ENCODE measurements around the gene EML4.
"Not testable (repeated sequence)": the region's sequence is repeated elsewhere in the genome, so short reads cannot be mapped to it uniquely, and the experiment has no call there.

EML4 gene

DNA sequence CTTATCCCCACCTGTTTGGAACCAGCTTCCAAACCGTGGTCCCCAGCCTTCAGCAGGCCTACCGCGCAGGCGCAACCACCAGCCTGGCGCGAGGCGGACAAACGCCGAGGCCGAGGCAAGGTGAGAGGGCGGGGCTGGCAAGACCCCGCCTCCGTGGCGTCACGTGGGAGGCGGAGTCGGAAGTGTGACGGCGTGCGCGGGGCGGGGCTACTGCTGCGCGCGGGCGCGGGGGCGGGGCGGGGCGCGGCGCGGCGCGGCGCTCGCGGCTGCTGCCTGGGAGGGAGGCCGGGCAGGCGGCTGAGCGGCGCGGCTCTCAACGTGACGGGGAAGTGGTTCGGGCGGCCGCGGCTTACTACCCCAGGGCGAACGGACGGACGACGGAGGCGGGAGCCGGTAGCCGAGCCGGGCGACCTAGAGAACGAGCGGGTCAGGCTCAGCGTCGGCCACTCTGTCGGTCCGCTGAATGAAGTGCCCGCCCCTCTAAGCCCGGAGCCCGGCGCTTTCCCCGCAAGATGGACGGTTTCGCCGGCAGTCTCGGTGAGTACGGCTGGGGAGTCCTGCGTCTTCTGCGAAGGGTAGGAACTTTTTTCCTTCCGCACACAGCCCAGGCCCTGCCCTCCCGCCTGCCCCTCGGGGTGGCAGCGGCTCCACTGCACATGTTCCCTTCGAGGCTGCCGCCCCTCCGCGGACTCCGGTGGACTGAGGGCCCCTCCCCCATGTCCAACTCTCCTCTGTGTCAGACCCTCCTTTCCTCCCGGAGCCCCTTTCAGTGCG, at the start of gene EML4:
EML4 (plus strand) TSS at position 254 of the 774 bp plus-strand sequence; CDS start at position 513, 259 bp downstream.
- DNase-seq (ENCODE audit: low spot score) = peak; percentile 97

DNA sequence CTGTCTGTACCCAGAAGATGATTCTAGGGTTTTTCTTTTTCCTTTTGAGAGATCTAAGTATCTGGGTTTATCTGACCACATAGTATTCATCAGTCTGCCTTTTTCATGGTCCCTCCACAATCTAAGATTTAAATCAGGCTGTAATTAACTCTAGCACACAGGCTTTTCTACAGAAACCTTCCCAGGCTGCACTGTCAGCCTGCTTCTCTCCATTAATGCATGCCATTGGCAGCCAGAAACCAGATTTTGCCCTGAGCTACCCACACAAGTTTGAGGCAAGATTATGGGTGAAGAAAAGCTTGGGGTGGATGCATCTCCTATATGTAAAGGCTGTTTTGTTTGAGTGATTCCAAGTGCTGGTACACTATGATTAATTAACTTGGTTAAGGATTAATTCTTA, 45.7 kb upstream of the EML4 start:
- DNase-seq (ENCODE audit: low spot score) = no peak

DNA sequence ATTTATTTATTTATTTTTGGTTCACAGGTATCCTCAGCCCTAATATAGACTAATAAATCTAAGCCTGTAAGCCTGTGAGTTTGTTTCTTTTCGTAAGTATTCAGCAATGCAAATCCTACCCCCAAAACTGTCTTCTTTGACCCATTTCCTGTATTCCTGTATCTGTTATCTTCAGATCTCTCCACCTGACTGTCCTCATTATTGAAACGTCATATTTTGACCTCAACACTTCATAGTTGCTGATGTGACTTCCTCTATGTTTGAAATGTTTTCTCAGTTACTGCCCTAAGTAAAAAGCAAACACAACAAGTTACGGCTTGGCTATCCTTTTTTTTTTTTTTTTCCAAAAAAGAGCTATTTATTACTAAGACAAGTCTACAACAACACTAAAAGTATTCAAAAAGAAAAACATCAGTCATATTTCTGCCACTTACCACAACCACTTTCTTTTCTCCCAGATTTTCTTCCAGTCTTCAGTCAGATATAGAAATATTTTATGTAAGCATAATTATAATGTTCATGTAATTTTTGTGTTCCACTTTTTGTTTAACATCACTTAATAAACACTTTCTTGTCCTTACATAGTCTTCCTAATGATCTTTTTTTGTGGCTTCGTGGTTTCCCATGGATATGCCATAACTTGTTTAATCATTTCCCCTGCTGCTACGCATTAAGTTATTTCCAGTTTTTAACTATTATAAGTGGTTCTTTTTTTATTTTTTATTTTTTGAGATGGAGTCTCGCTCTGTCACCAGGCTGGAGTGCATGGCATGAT, 45.0 kb upstream of the EML4 start:
- DNase-seq (ENCODE audit: low spot score) = no peak

DNA sequence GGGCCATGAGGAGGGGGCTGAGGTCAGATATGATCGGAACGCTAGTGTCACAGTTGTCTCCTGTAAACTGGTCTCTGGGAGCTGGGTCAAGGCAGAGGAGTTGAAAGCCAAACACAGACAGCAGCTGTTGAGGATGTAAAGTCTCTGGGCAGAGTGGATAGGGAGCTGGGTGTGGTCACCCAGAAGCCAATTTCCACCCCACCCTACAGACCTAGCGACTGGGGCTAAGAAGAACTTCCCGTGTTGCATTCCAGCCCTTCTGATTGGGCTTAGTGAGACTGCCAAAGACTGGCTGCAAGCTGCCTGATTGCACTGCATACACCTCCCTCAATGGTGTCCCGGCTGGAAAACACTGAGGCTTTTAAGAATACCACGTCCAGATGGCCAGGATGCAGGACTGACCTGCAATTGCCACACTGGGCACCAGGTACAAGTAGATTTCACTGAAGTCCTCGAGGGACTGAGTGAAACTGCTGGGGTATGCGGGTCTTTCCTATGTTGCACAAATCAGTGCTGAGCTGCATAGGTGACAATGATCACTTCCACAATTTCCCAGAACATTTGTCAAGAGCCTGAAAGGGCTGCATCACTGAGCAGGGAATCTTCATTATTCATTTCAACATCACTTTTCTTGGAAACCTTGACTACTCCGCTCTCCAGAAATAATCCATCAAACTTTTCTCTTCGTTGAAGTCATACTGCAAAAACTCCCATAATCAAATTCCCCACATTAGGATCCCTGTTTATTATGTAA, 43.1 kb upstream of the EML4 start:
- no peak for DNase-seq (ENCODE audit: low spot score)

DNA sequence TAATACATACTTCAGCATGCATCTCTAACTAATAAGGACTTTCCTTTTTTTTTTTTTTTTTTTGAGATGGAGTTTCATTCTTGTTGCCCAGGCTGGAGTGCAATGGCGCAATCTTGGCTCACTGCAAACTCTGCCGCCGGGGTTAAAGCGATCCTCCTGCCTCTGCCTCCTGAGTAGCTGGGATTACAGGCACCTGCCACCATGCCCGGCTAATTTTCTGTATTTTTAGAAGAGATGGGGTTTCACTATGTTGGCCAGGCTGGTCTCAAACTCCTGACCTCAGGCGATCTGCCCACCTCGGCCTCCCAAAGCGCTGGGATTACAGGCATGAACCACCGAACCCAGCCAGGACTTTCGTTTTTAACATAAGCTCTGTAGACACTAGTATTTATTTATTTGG, 42.3 kb upstream of the EML4 start:
- not testable (repeated sequence) for DNase-seq (ENCODE audit: low spot score)

DNA sequence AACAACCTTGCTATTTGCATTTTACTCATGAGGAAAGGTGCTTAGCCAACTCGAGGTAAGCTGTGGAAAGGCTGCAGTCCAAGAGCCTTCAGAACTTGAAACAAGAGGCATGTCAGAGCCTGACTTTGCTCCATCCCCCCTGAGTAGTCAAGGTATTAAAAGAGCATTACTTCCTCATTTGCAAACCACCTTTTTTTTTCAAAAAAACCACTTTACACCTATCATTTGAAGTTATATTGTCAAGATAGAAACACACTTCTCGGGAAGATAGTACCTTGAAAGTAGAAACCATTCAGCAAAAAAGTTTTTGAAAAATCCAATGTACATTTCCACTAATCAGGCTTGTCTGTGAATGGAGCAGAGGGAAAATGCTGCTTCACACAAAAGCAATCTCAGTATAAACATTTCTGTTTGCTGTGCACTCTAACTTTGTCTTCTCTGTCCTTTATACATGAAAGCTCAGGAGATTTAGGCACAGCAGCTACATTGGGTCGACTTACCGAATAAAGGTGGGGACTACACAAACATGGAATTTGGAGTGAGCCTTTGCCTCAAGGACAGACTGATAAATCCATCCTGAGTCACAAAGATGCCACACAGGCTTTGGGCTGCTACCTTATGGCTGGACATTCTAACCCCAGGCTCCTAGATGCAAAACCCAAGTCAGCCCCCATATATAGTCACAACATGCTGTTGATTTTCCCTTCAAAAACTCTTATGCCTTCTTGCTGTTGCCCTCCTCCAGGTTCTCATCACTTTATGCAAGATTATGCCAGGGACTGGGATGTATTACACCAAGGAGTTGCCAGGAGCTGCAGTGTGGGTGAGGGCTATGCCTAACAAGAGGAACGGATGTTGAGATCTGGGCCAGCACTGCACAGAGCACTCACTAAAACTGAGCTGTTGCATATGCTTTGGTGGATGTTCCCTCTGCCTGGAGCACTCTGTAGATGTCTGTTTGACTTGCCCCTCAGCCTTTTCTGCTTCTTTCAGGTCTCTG, 41.4 kb upstream of the EML4 start:
- no peak for DNase-seq (ENCODE audit: low spot score)

DNA sequence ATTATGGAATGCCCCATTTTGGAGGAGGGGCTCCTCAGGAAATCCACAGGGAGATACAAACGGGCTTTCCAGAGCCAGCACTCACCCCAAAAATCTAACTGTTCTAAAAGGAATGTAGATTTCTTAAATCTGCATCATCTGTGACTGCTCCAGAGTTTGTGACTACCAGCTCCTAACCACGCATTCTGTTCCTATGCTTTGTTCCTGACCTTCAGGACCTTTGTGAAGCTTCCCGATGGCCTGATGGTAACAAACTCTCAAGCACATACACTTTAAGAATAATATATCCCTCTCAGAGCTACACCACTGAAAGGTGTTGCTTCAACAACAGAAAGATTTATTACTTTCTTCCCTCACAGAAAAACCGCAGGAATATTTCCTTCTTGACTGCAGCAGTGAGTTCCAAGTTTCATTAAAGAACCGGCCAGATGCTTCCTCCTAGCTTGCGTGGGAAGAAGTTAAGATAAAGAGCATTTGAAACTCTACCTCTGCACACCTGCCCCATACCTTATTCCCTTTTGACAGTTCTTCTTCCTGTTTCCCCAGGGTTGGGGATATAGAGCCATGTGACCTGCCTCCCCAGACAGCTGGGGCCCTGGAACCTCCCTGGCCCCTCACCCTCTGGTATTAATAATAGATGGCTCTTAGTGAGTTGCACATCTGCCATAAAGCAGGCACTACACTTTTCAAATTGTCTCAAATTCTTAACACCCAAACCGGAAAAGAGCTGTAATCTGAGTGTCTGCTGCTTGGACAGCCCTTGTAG, 40.2 kb upstream of the EML4 start:
- no peak for DNase-seq (ENCODE audit: low spot score)

DNA sequence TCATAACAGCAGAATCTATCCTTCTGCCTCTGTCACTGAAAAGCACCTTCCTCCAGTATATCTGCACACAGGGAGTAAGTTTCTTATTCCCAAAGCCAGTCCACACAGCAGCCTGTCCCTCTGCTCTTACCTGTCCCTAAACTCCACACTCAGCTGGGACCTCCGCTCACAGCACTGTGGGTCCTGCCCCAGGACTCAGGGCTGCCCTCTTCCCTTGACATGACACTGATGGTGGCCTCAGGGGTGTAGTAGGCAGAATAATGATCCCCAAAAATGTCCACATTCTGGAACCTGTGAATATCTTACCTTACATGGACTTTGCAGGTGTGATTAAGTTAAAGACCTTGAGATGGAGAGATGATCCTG, 39.7 kb upstream of the EML4 start:
- DNase-seq (ENCODE audit: low spot score) = no peak

DNA sequence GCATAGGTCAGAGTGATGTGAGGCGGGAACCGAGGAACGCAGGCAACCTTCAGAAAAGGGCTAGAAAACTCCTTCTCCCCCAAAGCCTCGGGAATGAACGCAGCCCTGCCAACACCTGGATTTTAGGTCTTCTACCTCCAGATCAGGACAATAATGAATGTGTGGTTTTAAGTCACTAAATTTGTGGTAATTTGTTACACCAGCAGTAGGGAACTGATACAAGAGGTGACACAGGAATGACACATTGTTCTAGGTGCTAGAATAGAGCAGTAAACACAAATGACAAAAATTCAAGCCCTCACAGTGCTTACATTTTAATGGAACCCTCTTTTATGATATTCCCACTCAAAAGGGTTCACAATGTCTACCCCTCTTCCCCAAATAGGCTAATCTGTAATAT, 39.2 kb upstream of the EML4 start:
- no peak for DNase-seq (ENCODE audit: low spot score)

- not testable (repeated sequence) for DNase-seq (ENCODE audit: low spot score)
Measured at GRCh38 chr2:42130858-42131257, 38.3 kb upstream of the EML4 start.

DNA sequence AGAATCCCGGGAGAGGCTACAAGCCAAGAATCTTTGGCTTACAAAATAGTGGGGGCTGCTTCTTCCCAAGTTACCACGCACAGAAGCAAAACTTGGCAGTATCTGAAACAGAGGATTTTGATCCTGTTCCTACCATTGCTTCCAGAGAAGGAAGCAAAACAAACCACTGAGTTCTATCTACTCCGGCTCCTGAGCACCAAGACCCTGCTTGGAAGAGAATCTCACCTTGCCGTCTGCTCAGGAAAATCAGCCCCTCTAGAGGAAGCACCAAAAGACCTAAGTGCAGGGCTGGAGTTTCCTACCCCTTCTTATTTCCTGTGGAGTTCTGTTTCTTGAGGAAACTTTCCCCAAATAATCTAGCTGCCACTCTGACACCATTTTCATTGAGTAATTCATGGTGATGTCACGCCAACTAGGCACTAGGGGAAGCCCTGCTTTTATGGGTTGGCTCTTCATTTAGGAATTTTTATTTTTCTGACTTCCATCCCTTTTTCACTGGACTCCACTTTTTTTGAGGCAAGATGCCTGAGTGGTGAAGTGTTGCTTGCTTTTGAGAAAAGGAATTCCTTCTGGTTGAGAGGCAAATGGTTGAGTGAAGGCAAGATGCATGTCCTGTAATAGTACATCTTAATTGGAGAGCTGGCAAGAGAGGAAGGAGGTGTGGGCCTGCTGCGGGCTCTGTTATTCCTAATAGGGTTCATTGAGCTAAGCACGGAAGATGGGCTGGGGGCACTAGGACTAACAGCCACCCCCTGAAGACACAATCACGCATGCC, 36.8 kb upstream of the EML4 start:
- no peak for DNase-seq (ENCODE audit: low spot score)

GRCh38 chr2:42132966-42133641, 36.0 kb upstream of the EML4 start:
- DNase-seq (ENCODE audit: low spot score) = peak; percentile 54

- DNase-seq (ENCODE audit: low spot score) = no peak
Measured at GRCh38 chr2:42133771-42134195, 35.4 kb upstream of the EML4 start.

DNA sequence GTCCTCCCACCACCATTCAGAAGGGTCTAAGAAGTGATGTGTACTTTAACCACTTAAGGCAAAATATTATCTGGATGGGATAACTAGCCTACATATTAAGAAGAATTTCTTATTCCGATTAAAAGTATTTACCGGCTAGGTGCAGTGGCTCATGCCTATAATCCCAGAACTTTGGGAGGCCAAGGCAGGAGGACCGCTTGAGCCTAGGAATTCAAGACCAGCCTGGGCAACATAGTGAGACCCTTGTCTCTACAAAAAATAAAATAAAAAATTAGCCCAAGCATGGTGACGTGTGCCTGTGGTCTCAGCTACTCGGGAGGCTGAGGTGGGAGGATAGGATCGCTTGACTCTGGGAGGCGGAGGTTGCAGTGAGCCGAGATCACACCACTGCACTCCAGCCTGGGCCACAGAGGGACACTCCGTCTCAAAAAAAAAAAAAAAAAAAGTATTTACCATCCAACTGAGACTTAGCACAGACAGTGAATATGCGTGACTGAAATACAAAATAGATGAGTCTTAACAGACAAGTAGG, 34.7 kb upstream of the EML4 start:
- DNase-seq (ENCODE audit: low spot score) = not testable (repeated sequence)

- DNase-seq (ENCODE audit: low spot score) = no peak
Measured at GRCh38 chr2:42135381-42136312, 33.5 kb upstream of the EML4 start.

GRCh38 chr2:42136782-42137124, 32.4 kb upstream of the EML4 start:
- DNase-seq (ENCODE audit: low spot score) = no peak

- no peak for DNase-seq (ENCODE audit: low spot score)
Measured at GRCh38 chr2:42137125-42137841, 31.9 kb upstream of the EML4 start.
